K562 (cell line): ENCODE results near the gene TMEM25. TPM values are rescaled to one million over a fixed set of nuclear protein-coding genes. Genes with fewer than 3 reads are reported as not detected.

ENCODE experiments used
- BCOR ChIP-seq: fragments of 450-650 bp; IDR thresholded peaks from 2 replicates; pipeline ENCODE4 v1.6.1; 2016
- JUN ChIP-seq, 2 experiments: sonication (generic) in 1 of 2; formaldehyde crosslinking in 1 of 2; IDR thresholded peaks; 2 replicates each; pipeline versions ENCODE4 v1.6.1 to v1.8.0; 2012 to 2022; ENCODE audit warnings: borderline replicate concordance in 2 of 2, mild to moderate bottlenecking in 2 of 2, improper control_type of control experiment in 1 of 2, low read depth in 1 of 2, low read length in 1 of 2, missing genetic modification reagents in 1 of 2
- KAT2B ChIP-seq: IDR thresholded peaks from one replicate; pipeline ENCODE4 v1.6.1; 2012; ENCODE audit warnings: low read depth, mild to moderate bottlenecking, control low read depth, inconsistent platforms, low read length, moderate library complexity
- L3MBTL2 ChIP-seq: fragments of 450-650 bp; IDR thresholded peaks from 2 replicates; pipeline ENCODE4 v1.6.1; 2016; ENCODE audit warnings: mild to moderate bottlenecking, moderate library complexity
- MAFG ChIP-seq: fragments of 450-650 bp; conservative IDR thresholded peaks from 2 replicates; pipeline ENCODE4 v1.6.1; 2016; ENCODE audit warnings: missing genetic modification characterization, missing compliant biosample characterization
- MAFK ChIP-seq: IDR thresholded peaks from 2 replicates; pipeline ENCODE4 v1.6.1; 2011; ENCODE audit warnings: low read length, improper control_type of control experiment
- NR2C1 ChIP-seq, 2 experiments: fragments of 450-650 bp; IDR thresholded peaks; 2 replicates each; pipeline ENCODE4 v1.6.1; 2017; ENCODE audit warnings: mild to moderate bottlenecking in 2 of 2, antibody characterized with exemption in 1 of 2, inconsistent platforms in 1 of 2, missing compliant biosample characterization in 1 of 2, missing genetic modification characterization in 1 of 2
- SMAD1 ChIP-seq: fragments of 150-350 bp; IDR thresholded peaks from 2 replicates; pipeline ENCODE4 v1.6.1; 2014; ENCODE audit warnings: low read length, low read depth; ENCODE audit not compliant: partially characterized antibody
- TAL1 ChIP-seq: fragments of 450-650 bp; IDR thresholded peaks from 2 replicates; pipeline ENCODE4 v1.6.1; 2016; ENCODE audit warnings: mild to moderate bottlenecking
- polyA plus RNA-seq, 8 experiments: library from polyadenylated mRNA; depleted of rRNA in 4 of 8; stranded (reverse) in 5 of 8; unstranded in 3 of 8; fragments of >200 nt; fragmentation: Nextera tagmentation in 2 of 8; fragmentation: Illumina TruSeq in 1 of 8; extraction: Ambion mirVana in 2 of 8; extraction: Trizol in 1 of 8; gene quantifications; 2 replicates each; pipeline versions ENCODE4 v1.2.1 to v1.2.3, GENCODE V29; 2011 to 2014; ENCODE audit warnings: inconsistent platforms in 1 of 8, missing spikeins in 1 of 8
- total RNA-seq, 7 experiments: library from RNA; depleted of rRNA in 6 of 7; stranded (reverse); fragments of >200 nt in 6 of 7; fragmentation: Illumina TruSeq in 2 of 7; extraction: Trizol in 2 of 7; gene quantifications; 2 replicates each; pipeline versions ENCODE4 v1.2.1 to v1.2.3, GENCODE V29; 2011 to 2021; ENCODE audit warnings: low replicate concordance in 1 of 7
- TF ChIP-seq, protein P1 (sequence below): fragments of 250-450 bp; sonication (Bioruptor Pico); IDR thresholded peaks from 2 replicates; pipeline ENCODE4 v1.4.0; 2020
- TF ChIP-seq, protein P2 (sequence below): fragments of 250-450 bp; sonication (Bioruptor Pico); IDR thresholded peaks from 2 replicates; pipeline ENCODE4 v1.4.0; 2020; ENCODE audit warnings: mild to moderate bottlenecking
- TF ChIP-seq, protein P3 (sequence below): sonication (generic); formaldehyde crosslinking; IDR thresholded peaks from 2 replicates; pipeline ENCODE4 v1.8.1; 2022; ENCODE audit warnings: missing genetic modification reagents
- TF ChIP-seq, protein P4 (sequence below): sonication (generic); formaldehyde crosslinking; IDR thresholded peaks from 2 replicates; pipeline ENCODE4 v1.8.1; 2023; ENCODE audit warnings: mild to moderate bottlenecking, missing genetic modification reagents
- TF ChIP-seq, protein P5 (sequence below), 2 experiments: fragments of 450-650 bp in 1 of 2; IDR thresholded peaks; 2 replicates each; pipeline ENCODE4 v1.6.1; 2011 to 2017; ENCODE audit warnings: low read depth in 2 of 2, antibody characterized with exemption in 1 of 2, borderline replicate concordance in 1 of 2, low read length in 1 of 2, mild to moderate bottlenecking in 1 of 2, mixed read lengths in 1 of 2; ENCODE audit not compliant: control insufficient read depth in 1 of 2
- TF ChIP-seq, protein P6 (sequence below), 2 experiments: fragments of 250-450 bp in 1 of 2; fragments of 450-650 bp in 1 of 2; sonication (Bioruptor Pico) in 1 of 2; IDR thresholded peaks; 2 replicates each; pipeline versions ENCODE4 v1.6.1 to v1.8.0; 2016 to 2021; ENCODE audit warnings: mild to moderate bottlenecking in 2 of 2, moderate library complexity in 2 of 2, missing compliant biosample characterization in 1 of 2, missing genetic modification characterization in 1 of 2

TMEM25 gene
- total and polyA plus RNA-seq, 9 of the 15 experiments (the other 6 are each of a cell fraction or from before 2014, with no cell fraction given): 0.34 to 3.8 (median 2.0) TPM

DNA sequence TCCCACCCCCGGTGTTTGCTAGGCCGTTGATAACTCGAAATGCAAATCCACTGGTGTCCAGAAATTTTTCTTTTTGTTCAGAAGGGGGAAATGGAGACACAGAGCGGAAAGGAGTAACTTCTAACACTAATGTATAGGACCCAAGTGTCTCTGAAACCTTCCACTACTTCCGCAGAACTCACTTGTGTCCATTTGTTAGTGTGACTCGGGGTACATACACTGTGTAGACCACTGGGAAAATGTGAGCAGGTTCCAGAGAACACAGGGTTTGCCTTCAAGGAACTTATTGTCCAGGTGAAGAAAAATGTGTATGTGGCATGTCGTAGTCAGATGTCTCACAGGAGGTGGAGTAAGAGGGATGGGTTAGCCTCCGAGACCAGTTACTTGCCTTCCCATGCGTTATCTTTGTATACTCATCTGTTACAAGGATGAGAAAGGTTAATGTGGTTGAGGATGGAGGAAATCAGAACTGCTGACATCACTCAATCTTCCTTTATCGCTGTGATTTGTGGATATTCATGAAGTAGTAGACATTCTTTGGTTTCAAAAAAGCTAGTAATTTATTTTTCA, 42.1 kb downstream of the TMEM25 start (continued):
- 0 out of 2 replicates have a peak, but pooled peaks have one; percentile 12 for TF ChIP-seq L3MBTL2
- no peak for TF ChIP-seq JUN (IDR thresholded peaks at IDR 0.05; ENCODE audit: borderline replicate concordance, low read depth, low read length)
- TF ChIP-seq JUN (CRISPR knock-in tag; IDR thresholded peaks at IDR 0.05; ENCODE audit: borderline replicate concordance): no peak
- TF ChIP-seq, protein P1, sequence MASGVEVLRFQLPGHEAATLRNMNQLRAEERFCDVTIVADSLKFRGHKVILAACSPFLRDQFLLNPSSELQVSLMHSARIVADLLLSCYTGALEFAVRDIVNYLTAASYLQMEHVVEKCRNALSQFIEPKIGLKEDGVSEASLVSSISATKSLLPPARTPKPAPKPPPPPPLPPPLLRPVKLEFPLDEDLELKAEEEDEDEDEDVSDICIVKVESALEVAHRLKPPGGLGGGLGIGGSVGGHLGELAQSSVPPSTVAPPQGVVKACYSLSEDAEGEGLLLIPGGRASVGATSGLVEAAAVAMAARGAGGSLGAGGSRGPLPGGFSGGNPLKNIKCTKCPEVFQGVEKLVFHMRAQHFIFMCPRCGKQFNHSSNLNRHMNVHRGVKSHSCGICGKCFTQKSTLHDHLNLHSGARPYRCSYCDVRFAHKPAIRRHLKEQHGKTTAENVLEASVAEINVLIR (CRISPR knock-in tag): 0 out of 2 replicates have a peak, but pooled peaks have one; percentile 11
- peak; percentile 87 for TF ChIP-seq TAL1
- TF ChIP-seq, protein P2, sequence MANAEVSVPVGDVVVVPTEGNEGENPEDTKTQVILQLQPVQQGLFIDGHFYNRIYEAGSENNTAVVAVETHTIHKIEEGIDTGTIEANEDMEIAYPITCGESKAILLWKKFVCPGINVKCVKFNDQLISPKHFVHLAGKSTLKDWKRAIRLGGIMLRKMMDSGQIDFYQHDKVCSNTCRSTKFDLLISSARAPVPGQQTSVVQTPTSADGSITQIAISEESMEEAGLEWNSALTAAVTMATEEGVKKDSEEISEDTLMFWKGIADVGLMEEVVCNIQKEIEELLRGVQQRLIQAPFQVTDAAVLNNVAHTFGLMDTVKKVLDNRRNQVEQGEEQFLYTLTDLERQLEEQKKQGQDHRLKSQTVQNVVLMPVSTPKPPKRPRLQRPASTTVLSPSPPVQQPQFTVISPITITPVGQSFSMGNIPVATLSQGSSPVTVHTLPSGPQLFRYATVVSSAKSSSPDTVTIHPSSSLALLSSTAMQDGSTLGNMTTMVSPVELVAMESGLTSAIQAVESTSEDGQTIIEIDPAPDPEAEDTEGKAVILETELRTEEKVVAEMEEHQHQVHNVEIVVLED (CRISPR knock-in tag): no peak
- peak; percentile 88 for TF ChIP-seq BCOR
- TF ChIP-seq MAFK: peak; percentile 80
- peak; percentile 42 for TF ChIP-seq SMAD1
- TF ChIP-seq, protein P3, sequence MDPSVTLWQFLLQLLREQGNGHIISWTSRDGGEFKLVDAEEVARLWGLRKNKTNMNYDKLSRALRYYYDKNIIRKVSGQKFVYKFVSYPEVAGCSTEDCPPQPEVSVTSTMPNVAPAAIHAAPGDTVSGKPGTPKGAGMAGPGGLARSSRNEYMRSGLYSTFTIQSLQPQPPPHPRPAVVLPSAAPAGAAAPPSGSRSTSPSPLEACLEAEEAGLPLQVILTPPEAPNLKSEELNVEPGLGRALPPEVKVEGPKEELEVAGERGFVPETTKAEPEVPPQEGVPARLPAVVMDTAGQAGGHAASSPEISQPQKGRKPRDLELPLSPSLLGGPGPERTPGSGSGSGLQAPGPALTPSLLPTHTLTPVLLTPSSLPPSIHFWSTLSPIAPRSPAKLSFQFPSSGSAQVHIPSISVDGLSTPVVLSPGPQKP: no peak
- no peak for TF ChIP-seq KAT2B
- TF ChIP-seq, protein P4, sequence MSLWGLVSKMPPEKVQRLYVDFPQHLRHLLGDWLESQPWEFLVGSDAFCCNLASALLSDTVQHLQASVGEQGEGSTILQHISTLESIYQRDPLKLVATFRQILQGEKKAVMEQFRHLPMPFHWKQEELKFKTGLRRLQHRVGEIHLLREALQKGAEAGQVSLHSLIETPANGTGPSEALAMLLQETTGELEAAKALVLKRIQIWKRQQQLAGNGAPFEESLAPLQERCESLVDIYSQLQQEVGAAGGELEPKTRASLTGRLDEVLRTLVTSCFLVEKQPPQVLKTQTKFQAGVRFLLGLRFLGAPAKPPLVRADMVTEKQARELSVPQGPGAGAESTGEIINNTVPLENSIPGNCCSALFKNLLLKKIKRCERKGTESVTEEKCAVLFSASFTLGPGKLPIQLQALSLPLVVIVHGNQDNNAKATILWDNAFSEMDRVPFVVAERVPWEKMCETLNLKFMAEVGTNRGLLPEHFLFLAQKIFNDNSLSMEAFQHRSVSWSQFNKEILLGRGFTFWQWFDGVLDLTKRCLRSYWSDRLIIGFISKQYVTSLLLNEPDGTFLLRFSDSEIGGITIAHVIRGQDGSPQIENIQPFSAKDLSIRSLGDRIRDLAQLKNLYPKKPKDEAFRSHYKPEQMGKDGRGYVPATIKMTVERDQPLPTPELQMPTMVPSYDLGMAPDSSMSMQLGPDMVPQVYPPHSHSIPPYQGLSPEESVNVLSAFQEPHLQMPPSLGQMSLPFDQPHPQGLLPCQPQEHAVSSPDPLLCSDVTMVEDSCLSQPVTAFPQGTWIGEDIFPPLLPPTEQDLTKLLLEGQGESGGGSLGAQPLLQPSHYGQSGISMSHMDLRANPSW: no peak
- TF ChIP-seq, protein P5, sequence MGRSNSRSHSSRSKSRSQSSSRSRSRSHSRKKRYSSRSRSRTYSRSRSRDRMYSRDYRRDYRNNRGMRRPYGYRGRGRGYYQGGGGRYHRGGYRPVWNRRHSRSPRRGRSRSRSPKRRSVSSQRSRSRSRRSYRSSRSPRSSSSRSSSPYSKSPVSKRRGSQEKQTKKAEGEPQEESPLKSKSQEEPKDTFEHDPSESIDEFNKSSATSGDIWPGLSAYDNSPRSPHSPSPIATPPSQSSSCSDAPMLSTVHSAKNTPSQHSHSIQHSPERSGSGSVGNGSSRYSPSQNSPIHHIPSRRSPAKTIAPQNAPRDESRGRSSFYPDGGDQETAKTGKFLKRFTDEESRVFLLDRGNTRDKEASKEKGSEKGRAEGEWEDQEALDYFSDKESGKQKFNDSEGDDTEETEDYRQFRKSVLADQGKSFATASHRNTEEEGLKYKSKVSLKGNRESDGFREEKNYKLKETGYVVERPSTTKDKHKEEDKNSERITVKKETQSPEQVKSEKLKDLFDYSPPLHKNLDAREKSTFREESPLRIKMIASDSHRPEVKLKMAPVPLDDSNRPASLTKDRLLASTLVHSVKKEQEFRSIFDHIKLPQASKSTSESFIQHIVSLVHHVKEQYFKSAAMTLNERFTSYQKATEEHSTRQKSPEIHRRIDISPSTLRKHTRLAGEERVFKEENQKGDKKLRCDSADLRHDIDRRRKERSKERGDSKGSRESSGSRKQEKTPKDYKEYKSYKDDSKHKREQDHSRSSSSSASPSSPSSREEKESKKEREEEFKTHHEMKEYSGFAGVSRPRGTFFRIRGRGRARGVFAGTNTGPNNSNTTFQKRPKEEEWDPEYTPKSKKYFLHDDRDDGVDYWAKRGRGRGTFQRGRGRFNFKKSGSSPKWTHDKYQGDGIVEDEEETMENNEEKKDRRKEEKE (IDR thresholded peaks at IDR 0.05; ENCODE audit: borderline replicate concordance in 1 of 2, control insufficient read depth in 1 of 2, low read depth in 2 of 2, low read length in 1 of 2): 0 out of 4 replicates have a peak, but pooled peaks of 1 of the 2 experiments have one; percentile 20
- TF ChIP-seq NR2C1 (IDR thresholded peaks at IDR 0.05): peak; percentile 48; the same call in 1 of the 2 replicates
- TF ChIP-seq NR2C1 (tag; IDR thresholded peaks at IDR 0.05): peak; percentile 76
- TF ChIP-seq MAFG (tag): peak; percentile 94
- TF ChIP-seq, protein P6, sequence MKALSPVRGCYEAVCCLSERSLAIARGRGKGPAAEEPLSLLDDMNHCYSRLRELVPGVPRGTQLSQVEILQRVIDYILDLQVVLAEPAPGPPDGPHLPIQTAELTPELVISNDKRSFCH (CRISPR knock-in tag; IDR thresholded peaks at IDR 0.05): no peak
- TF ChIP-seq, protein P6 (tag; IDR thresholded peaks at IDR 0.05): peak; percentile 94
